Measurements from ENCODE around the gene TBC1D22A. TPM values are rescaled to one million over a fixed set of nuclear protein-coding genes. Genes with fewer than 3 reads are reported as not detected.

The TBC1D22A gene
- total and polyA plus RNA-seq, 4 donors = 4.1 to 12.4 (median 8.4) TPM

GRCh38 chr22:46797355-46797754 lies 34.9 kb downstream of the TBC1D22A start:
- H3K4me1 ChIP-seq (ENCODE audit: control insufficient read depth in 4 of 4, insufficient read depth in 4 of 4, low read length in 3 of 4) = peaks cover 5 to 15% (median 10%) of the 10 kb centered on the region in 4 donors
- no peak overlapping the region for H3K4me3 ChIP-seq (ENCODE audit: low read depth in 1 of 3, low read length in 3 of 3)
- WGBS = 84% methylated on average over 17 of the region's 17 CpGs
- DNase-seq (ENCODE audit: low spot score) = no peak
- H3K27ac ChIP-seq (ENCODE audit: low read depth in 1 of 2, low read length in 2 of 2) = no peak overlapping the region
- peaks cover 0 to 22% (median 9%) of the 10 kb centered on the region in 4 donors for H3K36me3 ChIP-seq (ENCODE audit: control insufficient read depth in 4 of 4, insufficient read depth in 3 of 4, low read depth in 1 of 4, low read length in 3 of 4)
- H3K9ac ChIP-seq (ENCODE audit: low read depth in 1 of 2, low read length in 2 of 2) = no peak overlapping the region
- no peaks in the 10 kb centered on the region for H3K9me3 ChIP-seq (ENCODE audit: control insufficient read depth in 4 of 4, low read length in 3 of 4)
- no peaks in the 10 kb centered on the region for H3K27me3 ChIP-seq (ENCODE audit: control insufficient read depth in 4 of 4, insufficient read depth in 4 of 4, low read length in 3 of 4)
- TF ChIP-seq NR2F2 (IDR thresholded peaks at IDR 0.05) (no peak), FOXA2 (IDR thresholded peaks at IDR 0.05) (no peak), REST (IDR thresholded peaks at IDR 0.05) (no peak), RAD21 (IDR thresholded peaks at IDR 0.05) (peak; percentile 17 to 24), YY1 (IDR thresholded peaks at IDR 0.05) (no peak), MAX (IDR thresholded peaks at IDR 0.05) (no peak), JUND (IDR thresholded peaks at IDR 0.05) (no peak), FOXA1 (IDR thresholded peaks at IDR 0.05) (no peak), HNF4A (conservative IDR thresholded peaks at IDR 0.05) (no peak), HNF4G (IDR thresholded peaks at IDR 0.05) (no peak), RXRA (IDR thresholded peaks at IDR 0.05) (no peak), TAF1 (conservative IDR thresholded peaks at IDR 0.05) (no peak), ATF3 (IDR thresholded peaks at IDR 0.05) (no peak), SP1 (IDR thresholded peaks at IDR 0.05) (no peak), GABPA (IDR thresholded peaks at IDR 0.05 in 1 of 2, conservative IDR thresholded peaks at IDR 0.05 in 1 of 2) (no peak), EGR1 (IDR thresholded peaks at IDR 0.05; ENCODE audit: low read depth in 2 of 2) (no peak)
- TF ChIP-seq, protein P1, sequence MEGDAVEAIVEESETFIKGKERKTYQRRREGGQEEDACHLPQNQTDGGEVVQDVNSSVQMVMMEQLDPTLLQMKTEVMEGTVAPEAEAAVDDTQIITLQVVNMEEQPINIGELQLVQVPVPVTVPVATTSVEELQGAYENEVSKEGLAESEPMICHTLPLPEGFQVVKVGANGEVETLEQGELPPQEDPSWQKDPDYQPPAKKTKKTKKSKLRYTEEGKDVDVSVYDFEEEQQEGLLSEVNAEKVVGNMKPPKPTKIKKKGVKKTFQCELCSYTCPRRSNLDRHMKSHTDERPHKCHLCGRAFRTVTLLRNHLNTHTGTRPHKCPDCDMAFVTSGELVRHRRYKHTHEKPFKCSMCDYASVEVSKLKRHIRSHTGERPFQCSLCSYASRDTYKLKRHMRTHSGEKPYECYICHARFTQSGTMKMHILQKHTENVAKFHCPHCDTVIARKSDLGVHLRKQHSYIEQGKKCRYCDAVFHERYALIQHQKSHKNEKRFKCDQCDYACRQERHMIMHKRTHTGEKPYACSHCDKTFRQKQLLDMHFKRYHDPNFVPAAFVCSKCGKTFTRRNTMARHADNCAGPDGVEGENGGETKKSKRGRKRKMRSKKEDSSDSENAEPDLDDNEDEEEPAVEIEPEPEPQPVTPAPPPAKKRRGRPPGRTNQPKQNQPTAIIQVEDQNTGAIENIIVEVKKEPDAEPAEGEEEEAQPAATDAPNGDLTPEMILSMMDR (IDR thresholded peaks at IDR 0.05; ENCODE audit: low read depth, low read length, missing input control) = peak; percentile 16
- TF ChIP-seq, protein P2, sequence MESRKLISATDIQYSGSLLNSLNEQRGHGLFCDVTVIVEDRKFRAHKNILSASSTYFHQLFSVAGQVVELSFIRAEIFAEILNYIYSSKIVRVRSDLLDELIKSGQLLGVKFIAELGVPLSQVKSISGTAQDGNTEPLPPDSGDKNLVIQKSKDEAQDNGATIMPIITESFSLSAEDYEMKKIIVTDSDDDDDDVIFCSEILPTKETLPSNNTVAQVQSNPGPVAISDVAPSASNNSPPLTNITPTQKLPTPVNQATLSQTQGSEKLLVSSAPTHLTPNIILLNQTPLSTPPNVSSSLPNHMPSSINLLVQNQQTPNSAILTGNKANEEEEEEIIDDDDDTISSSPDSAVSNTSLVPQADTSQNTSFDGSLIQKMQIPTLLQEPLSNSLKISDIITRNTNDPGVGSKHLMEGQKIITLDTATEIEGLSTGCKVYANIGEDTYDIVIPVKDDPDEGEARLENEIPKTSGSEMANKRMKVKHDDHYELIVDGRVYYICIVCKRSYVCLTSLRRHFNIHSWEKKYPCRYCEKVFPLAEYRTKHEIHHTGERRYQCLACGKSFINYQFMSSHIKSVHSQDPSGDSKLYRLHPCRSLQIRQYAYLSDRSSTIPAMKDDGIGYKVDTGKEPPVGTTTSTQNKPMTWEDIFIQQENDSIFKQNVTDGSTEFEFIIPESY (IDR thresholded peaks at IDR 0.05) = no peak
